A673 (cell line): ENCODE measurements around the gene CHKA. TPM values are rescaled to one million over a fixed set of nuclear protein-coding genes. Genes with fewer than 3 reads are reported as not detected.

Experiments
- BruUV-seq: library from RNA; stranded (reverse); fragments of 400-500 nt; replicated peaks from 2 replicates; lab custom pipeline; 2021; lab: Mats Ljungman, UMichigan
- CTCF ChIA-PET: fragments of 300-600 bp; sonication (Branson Sonifier 250); formaldehyde crosslinking; loops from one replicate; lab custom pipeline; 2022; ENCODE audit warnings: antibody characterized with exemption; lab: Charles Lee
- POLR2A ChIA-PET: fragments of 300-600 bp; sonication (Branson Sonifier 250); formaldehyde crosslinking; loops from one replicate; lab custom pipeline; 2022; ENCODE audit warnings: antibody characterized with exemption; ENCODE audit not compliant: low non-redundant PET; lab: Charles Lee
- DNase-seq: peaks from one replicate; pipeline ENCODE4 v3.0.0-alpha.2; 2015; ENCODE audit warnings: low spot score
- H3K27ac ChIP-seq: fragments of 200-600 bp; sonication (generic); 2 replicates; pipeline ENCODE4 v1.5.1; 2016; ENCODE audit warnings: mixed run types, low read depth, mild to moderate bottlenecking, mixed read lengths, antibody characterized with exemption, low read length; ENCODE audit not compliant: poor library complexity, severe bottlenecking
- H3K27me3 ChIP-seq: fragments of 200-600 bp; sonication (generic); replicated peaks from 2 replicates; pipeline ENCODE4 v1.6.1; 2017; ENCODE audit warnings: mixed run types, low read depth, mild to moderate bottlenecking, mixed read lengths, antibody characterized with exemption, low read length; ENCODE audit not compliant: insufficient read depth, poor library complexity
- H3K36me3 ChIP-seq: fragments of 200-600 bp; sonication (generic); 2 replicates; pipeline ENCODE4 v1.6.1; 2016; ENCODE audit warnings: mixed run types, mild to moderate bottlenecking, mixed read lengths, antibody characterized with exemption, low read length; ENCODE audit not compliant: insufficient read depth, poor library complexity, severe bottlenecking
- H3K4me1 ChIP-seq: fragments of 200-600 bp; sonication (generic); 2 replicates; pipeline ENCODE4 v1.6.1; 2017; ENCODE audit warnings: mixed run types, mild to moderate bottlenecking, mixed read lengths, antibody characterized with exemption, low read length; ENCODE audit not compliant: insufficient read depth, poor library complexity, severe bottlenecking
- H3K4me3 ChIP-seq: fragments of 200-600 bp; sonication (generic); 2 replicates; pipeline ENCODE4 v1.5.1; 2016; ENCODE audit warnings: low read depth, mixed run types, mild to moderate bottlenecking, mixed read lengths, low read length; ENCODE audit not compliant: poor library complexity, severe bottlenecking
- H3K9me3 ChIP-seq: fragments of 200-600 bp; sonication (generic); 2 replicates; pipeline ENCODE4 v1.6.1; 2016; ENCODE audit warnings: mixed run types, low read depth, mild to moderate bottlenecking, mixed read lengths, antibody characterized with exemption, low read length; ENCODE audit not compliant: poor library complexity, severe bottlenecking
- EZH2 ChIP-seq: fragments of 200-600 bp; sonication (generic); IDR thresholded peaks from 2 replicates; pipeline ENCODE4 v1.6.1; 2017; ENCODE audit warnings: borderline replicate concordance, low read depth, mild to moderate bottlenecking, mixed read lengths, antibody characterized with exemption, low read length; ENCODE audit not compliant: poor library complexity, severe bottlenecking
- intact Hi-C: fragments of 100-400 bp; cut with micrococcal nuclease; formaldehyde crosslinking; loops from one replicate; pipeline ENCODE4 v1.10.0; 2022; ENCODE audit not compliant: unreplicated experiment
- total RNA-seq: library from RNA; stranded (reverse); gene quantifications from 2 replicates; pipeline ENCODE4 v1.2.3, GENCODE V29; 2021
- TF ChIP-seq, protein P1 (sequence below): fragments of 300-800, 200-600 bp; sonication (generic); conservative IDR thresholded peaks from 2 replicates; pipeline ENCODE4 v1.5.1; 2017; ENCODE audit warnings: low read depth, mild to moderate bottlenecking, antibody characterized with exemption, low read length, moderate library complexity, mixed read lengths

Gene CHKA
- total RNA-seq, 1 experiment from 2014 or later, result 37.5 TPM

- no TSS peak for BruUV-seq
- intact Hi-C loops, result no loop called here
- H3K27ac ChIP-seq, result no peak overlapping the region
These were observed 28.8 kb upstream of the CHKA start for GRCh38 chr11:68150037-68150436.

GRCh38 chr11:68149417-68149816, 28.2 kb upstream of the CHKA start:
- DNase-seq, result no peak
- TF ChIP-seq, protein P1, sequence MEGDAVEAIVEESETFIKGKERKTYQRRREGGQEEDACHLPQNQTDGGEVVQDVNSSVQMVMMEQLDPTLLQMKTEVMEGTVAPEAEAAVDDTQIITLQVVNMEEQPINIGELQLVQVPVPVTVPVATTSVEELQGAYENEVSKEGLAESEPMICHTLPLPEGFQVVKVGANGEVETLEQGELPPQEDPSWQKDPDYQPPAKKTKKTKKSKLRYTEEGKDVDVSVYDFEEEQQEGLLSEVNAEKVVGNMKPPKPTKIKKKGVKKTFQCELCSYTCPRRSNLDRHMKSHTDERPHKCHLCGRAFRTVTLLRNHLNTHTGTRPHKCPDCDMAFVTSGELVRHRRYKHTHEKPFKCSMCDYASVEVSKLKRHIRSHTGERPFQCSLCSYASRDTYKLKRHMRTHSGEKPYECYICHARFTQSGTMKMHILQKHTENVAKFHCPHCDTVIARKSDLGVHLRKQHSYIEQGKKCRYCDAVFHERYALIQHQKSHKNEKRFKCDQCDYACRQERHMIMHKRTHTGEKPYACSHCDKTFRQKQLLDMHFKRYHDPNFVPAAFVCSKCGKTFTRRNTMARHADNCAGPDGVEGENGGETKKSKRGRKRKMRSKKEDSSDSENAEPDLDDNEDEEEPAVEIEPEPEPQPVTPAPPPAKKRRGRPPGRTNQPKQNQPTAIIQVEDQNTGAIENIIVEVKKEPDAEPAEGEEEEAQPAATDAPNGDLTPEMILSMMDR, result no peak
- no peak for TF ChIP-seq EZH2
- Histone ChIP-seq H3K36me3 (no peaks in the 10 kb centered on the region), H3K4me3 (no peak overlapping the region), H3K9me3 (no peaks in the 10 kb centered on the region), H3K27me3 (no peaks in the 10 kb centered on the region), H3K27ac (no peak overlapping the region), H3K4me1 (no peaks in the 10 kb centered on the region)
- intact Hi-C loops, result no loop called here
- ChIA-PET CTCF (no interaction called here), POLR2A (interaction anchor here (0.6 kb wide), 1 partner anchor 19 kb away, joined by 3 read pairs; no protein-coding TSS in a partner anchor)
- no TSS peak for BruUV-seq

More at GRCh38 chr11:68150037-68150436, 28.8 kb upstream of the CHKA start:
- no peak for TF ChIP-seq EZH2
- TF ChIP-seq, protein P1, result no peak
- ChIA-PET CTCF (no interaction called here), POLR2A (interaction anchor here (0.6 kb wide), 1 partner anchor 18 kb away, joined by 3 read pairs; no protein-coding TSS in a partner anchor)
- Histone ChIP-seq H3K4me3 (no peak overlapping the region), H3K4me1 (no peaks in the 10 kb centered on the region), H3K9me3 (no peaks in the 10 kb centered on the region), H3K27me3 (no peaks in the 10 kb centered on the region), H3K36me3 (no peaks in the 10 kb centered on the region)
- no peak for DNase-seq

- Histone ChIP-seq H3K27ac (no peak overlapping the region), H3K36me3 (no peaks in the 10 kb centered on the region), H3K27me3 (no peaks in the 10 kb centered on the region), H3K4me1 (no peaks in the 10 kb centered on the region), H3K4me3 (no peak overlapping the region), H3K9me3 (no peaks in the 10 kb centered on the region)
- ChIA-PET CTCF (no interaction called here), POLR2A (no interaction called here)
- intact Hi-C loops, result no loop called here
- BruUV-seq, result no TSS peak
- TF ChIP-seq, protein P1, result no peak
- no peak for TF ChIP-seq EZH2
- DNase-seq, result no peak
These were observed 27.7 kb upstream of the CHKA start for GRCh38 chr11:68148879-68149278.
